HG03097 (cell line): ENCODE measurements around the gene MGMT.

ENCODE experiments used
- ATAC-seq: cut with Tn5 transposase; IDR thresholded peaks from one replicate; pipeline ENCODE4 v1.9.1; 2021; ENCODE audit not compliant: unreplicated experiment, low FRiP score

MGMT gene

DNA sequence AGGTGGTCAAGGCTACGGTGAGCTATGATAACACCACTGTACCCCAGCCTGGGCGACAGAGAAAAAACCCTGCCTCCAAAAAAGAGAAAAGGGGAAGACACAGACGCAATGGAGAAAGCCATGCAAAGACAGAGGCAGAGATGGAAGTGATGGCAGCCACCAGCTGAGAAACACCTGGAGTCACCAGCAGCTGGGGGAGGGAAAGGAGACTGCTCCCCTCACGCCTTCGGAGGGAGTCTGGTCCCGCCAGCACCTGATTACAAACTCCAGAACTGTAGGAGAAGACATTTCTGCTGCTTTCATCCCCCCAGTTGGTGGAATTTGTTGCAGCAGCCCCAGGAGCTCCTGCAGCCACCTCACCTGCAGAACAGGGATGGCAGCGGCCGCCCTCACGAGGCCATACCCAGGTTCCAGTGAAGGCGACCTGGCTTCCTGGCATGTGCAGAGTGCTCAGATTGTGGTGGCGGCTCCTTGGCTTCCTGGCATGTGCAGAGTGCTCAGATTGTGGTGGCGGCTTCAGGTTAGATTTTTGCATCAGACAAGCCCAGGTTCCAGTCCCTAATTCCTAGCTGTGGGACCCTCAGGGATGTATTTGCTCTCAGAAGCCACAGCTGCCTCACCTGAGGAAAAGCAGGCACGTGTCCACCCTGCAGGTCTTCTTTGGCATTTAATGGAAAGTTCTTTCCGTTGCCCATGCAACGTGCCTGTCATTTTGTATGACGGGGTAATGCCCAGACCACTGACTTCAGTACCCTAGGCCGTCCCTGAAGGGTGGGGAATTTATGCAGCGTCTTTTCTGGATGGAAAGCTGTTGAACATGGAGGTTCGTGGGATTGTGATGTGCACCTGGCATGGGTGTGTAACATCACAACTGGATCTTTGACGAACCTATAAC lies 314.1 kb downstream of the MGMT start:
- no peak for ATAC-seq

DNA sequence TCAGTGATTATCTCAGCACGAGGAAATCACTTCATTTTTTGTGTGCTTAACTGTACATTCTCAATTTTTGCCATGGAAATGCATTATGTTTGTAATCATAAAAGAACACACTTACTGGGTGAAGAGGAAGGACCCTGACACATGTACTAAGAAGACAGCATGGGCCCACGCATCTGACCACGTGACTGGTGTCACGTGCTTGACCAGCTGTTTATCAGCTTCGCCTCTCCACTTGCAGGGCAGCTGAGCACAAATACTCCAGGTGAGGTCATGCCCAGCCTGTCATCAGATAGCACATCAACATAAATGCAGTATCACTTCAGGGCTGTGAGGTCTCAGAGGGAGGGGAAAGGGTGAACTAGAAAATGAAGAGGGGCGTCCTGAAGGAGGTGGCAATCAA lies 317.2 kb downstream of the MGMT start:
- no peak for ATAC-seq

- no peak for ATAC-seq
Observed at GRCh38 chr10:129784891-129785290, 317.9 kb downstream of the MGMT start.

DNA sequence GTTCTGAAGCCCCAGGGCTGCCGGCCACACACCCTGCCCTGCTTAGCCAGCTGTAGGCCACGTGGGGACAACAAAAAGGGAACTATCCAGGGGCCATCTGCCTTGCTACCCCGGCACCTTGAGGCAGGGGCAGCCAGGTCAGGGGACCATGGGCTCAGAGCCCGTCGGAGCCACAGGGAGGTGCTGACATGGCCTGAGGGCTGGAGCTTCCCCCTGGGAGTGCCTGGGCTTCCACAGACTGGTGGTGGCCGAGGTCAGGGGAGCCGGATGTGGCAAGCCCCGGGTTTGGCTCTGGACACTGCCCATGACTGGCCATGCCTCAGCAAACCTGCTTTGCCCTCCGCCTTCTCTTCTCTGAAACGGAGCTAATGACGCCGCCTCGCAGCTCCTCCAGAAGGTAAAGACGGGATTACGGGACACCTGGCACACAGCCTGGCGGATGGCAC lies 318.5 kb downstream of the MGMT start:
- no peak for ATAC-seq

GRCh38 chr10:129786216-129786615 lies 319.2 kb downstream of the MGMT start:
- no peak for ATAC-seq

GRCh38 chr10:129787557-129787956 lies 320.5 kb downstream of the MGMT start:
- ATAC-seq = no peak

GRCh38 chr10:129788215-129788614 lies 321.2 kb downstream of the MGMT start:
- no peak for ATAC-seq

GRCh38 chr10:129790715-129791446 lies 323.8 kb downstream of the MGMT start:
- ATAC-seq = no peak

- no peak for ATAC-seq
Observed at GRCh38 chr10:129792141-129792540, 325.1 kb downstream of the MGMT start.

GRCh38 chr10:129792864-129793263 lies 325.8 kb downstream of the MGMT start:
- no peak for ATAC-seq

- no peak for ATAC-seq
Observed at GRCh38 chr10:129793479-129793878, 326.4 kb downstream of the MGMT start.

DNA sequence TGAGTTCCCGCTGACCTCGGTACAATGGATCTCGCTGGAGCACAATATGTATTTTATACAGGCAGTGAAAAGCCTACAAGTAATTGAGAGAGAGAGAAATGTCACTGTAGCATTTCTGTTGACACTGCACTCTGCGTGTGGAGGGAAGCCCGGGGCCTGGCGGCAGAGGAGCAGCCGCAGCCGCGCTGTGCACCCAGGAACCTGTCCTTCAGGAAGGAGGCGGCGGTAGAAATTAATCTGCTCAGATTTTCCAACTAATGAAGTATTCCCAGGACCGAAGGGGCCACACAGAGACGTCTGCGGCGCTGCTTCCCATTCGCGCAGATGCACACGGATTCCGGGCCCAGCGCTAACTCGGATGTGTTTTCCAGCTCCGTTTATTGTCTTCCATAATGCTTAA lies 327.0 kb downstream of the MGMT start:
- ATAC-seq = no peak

DNA sequence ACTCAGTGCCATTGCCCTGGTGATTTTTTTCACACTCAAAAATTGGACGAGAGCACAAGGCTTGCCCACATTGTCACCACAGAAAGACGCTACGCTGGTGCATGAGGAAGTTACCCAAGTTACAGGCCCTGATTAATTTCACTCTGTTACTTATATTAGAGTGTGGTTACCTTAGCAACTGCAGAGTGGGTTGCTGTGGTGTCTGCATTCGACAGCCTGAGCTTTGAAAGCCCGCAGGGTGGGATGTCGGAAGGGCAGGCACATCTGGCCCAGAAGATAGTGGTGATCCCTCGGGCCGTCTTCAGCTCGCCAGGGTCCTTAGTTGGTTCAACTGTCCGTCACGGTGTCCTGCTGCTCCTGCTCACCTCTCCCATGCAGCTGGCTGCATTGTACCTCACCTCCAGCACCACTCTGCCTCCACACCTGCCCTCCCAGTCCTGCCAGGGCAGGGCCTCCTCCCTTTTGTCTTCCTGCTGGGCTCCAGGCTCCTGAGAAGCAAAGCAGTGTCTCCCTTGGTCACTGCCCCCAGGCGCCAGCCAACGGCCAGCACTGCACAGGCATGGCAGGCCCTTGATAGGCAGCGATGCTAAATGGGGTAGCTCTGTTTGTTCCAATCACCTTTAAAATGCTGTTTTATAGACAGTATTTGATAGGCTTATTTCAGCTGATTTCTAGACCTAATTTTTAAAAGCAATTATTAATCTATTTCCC lies 329.8 kb downstream of the MGMT start:
- no peak for ATAC-seq

DNA sequence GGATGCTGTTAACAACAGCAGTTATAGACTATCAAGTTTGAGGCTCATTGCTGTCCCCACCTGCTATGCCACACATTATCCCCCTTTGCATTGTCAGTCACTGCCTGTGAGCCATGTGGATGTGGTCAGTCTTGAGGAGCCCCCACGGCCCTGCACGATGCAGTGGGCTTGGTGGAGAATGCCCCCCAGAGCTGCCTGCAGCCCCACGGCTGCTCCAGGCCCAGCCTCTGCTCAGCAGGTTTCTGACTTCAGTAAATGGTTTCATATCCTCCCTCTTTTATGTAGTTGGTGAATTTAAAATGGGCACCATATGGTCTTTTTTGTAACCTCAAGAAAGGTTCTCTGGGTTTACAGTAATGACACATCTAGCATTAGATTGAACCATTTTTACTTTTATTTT lies 332.9 kb downstream of the MGMT start:
- no peak for ATAC-seq

DNA sequence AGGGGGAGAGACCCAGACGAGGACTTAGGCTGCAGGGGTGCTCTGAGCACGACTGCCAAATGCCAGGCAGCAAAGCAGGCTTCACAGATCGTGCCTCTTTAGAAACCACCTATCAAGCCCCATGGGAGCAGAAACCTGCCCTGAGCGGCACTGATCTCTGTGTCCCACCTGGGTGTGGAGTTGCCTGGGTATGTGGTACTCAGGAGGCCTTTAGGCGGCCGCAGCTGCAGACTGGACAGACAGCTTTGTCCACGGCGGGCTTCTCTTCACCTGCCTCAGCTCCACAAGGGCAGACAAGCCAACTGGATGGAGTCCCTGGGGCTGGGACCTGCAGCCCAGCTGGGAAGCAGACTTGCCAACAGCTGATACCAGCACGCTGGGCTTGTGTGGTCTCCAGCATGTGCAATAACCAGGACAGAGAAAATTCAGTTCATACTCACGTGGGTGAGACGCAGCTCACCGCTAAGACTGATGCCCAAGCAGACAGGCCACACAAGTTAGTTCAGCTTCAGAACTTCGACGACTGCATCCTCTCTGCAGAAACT lies 333.8 kb downstream of the MGMT start:
- ATAC-seq = no peak

- ATAC-seq = no peak
Observed at GRCh38 chr10:129807211-129807610, 340.2 kb downstream of the MGMT start.

DNA sequence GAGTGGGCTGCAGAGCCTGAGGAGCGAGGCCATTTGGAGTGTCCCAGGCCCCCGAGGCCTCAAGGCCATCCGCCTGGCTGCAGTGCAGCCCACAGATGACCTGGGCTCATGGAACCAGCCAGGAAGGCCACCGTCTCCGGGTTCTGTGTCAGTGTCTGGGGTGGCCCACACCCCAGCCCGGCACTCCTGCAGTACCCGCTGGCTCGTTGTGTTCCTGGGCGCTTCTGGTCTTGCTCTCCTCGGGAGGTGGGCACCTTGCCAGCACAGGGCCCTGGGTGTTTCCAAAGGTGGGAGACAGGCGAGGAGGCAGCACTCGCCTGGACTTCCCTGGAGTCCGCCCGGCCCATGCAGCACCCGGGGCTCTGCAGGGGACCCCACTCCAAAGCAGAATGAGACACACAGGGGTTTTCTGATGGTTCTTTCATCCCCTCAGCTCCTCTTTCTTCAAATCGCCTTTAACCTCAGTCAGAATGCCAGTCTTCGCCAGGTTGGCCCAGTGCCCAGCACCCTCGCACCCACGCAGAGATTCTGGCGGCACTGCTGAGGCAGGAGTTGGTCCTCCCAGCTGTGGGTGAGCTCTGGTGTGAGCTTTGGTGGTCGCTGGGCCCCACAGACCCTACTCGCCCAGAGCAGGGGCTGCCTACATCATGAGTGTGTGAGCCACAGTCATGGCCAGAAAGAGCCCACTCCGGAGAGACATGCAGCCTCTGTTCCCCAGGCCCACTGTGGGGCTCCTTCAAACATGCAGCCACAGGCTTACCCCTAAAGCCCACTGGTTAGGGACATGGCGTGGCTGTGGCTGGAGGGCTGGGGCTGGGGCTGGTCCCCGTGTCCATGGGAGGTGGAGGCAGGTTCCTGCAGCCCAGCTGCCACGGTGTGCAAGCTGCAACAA lies 341.3 kb downstream of the MGMT start:
- no peak for ATAC-seq

- no peak for ATAC-seq
Observed at GRCh38 chr10:129809431-129809830, 342.4 kb downstream of the MGMT start.

DNA sequence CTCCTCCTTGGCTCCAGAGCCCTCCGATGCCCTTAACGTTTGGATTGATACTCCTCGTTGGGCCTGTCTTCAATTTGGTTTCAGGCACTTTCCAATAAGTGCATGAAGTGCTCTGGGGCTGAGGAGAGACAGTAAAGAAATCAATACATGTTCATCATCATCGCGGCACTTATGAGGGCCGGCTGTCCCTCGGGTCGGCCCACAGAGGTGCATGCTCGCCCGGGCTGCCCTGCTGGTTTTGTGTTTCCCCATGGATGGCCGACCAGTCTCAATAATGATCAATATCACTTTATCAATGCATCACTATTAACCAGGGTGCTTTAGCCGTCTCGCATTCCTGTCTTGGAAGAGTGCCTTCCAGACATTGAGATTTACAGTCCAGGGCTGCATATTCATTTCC lies 342.8 kb downstream of the MGMT start:
- ATAC-seq = no peak

DNA sequence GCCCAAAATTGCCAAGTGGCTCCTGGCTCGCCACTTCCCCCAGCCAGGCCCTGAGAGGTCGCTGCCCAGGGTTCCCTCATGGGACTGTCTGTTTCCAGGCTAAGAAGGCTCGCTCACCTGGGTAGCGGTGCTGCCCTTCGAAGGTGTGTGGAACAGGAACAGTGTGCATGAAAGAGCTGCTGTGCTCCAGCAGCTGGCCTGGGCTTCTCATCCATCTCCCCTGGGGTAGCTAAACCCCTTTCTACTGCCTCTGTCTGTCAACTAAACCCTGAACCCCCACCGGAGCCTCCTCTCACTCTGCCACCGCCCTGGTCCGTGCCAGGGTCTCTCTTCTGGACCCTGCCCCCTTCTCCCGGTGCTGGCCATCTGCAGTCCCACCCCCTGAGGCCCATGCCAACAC lies 344.2 kb downstream of the MGMT start:
- no peak for ATAC-seq
